Liver (tissue), 9 donors: ENCODE measurements around the gene USP49. TPM values are rescaled to one million over a fixed set of nuclear protein-coding genes. Genes with fewer than 3 reads are reported as not detected.

Experiments used
- DNase-seq: peaks from one replicate; pipeline ENCODE4 v3.0.0-alpha.2; 2017; ENCODE audit warnings: low spot score
- H3K27ac ChIP-seq, 2 donors: one replicate each; pipeline ENCODE4 v1.7.0; 2013; ENCODE audit warnings: inconsistent platforms in 2 of 2, low read length in 2 of 2, control low read depth in 1 of 2, low read depth in 1 of 2, mild to moderate bottlenecking in 1 of 2
- H3K27me3 ChIP-seq, 4 donors: one replicate each; pipeline versions ENCODE4 v1.6.1 to v1.7.0; 2013; ENCODE audit warnings: low read length in 3 of 4, inconsistent platforms in 1 of 4, mild to moderate bottlenecking in 1 of 4, moderate library complexity in 1 of 4; ENCODE audit not compliant: control insufficient read depth in 4 of 4, insufficient read depth in 4 of 4
- H3K36me3 ChIP-seq, 4 donors: one replicate each; pipeline versions ENCODE4 v1.6.1 to v1.7.0; 2013; ENCODE audit warnings: low read length in 3 of 4, mild to moderate bottlenecking in 3 of 4, low read depth in 1 of 4, moderate library complexity in 1 of 4; ENCODE audit not compliant: control insufficient read depth in 4 of 4, insufficient read depth in 3 of 4
- H3K4me1 ChIP-seq, 4 donors: one replicate each; pipeline versions ENCODE4 v1.6.1 to v1.7.0; 2013; ENCODE audit warnings: low read length in 3 of 4, mild to moderate bottlenecking in 3 of 4, moderate library complexity in 1 of 4; ENCODE audit not compliant: control insufficient read depth in 4 of 4, insufficient read depth in 4 of 4
- H3K4me3 ChIP-seq, 3 donors: one replicate each; pipeline versions ENCODE4 v1.6.1 to v1.7.0; 2013; ENCODE audit warnings: low read length in 3 of 3, control low read depth in 1 of 3, low read depth in 1 of 3, mild to moderate bottlenecking in 1 of 3
- H3K9ac ChIP-seq, 2 donors: one replicate each; pipeline ENCODE4 v1.7.0; 2013; ENCODE audit warnings: low read length in 2 of 2, mild to moderate bottlenecking in 2 of 2, moderate library complexity in 2 of 2, control low read depth in 1 of 2, low read depth in 1 of 2
- H3K9me3 ChIP-seq, 4 donors: one replicate each; pipeline versions ENCODE4 v1.6.1 to v1.7.0; 2013; ENCODE audit warnings: low read length in 3 of 4; ENCODE audit not compliant: control insufficient read depth in 4 of 4
- ATF3 ChIP-seq: IDR thresholded peaks from 2 replicates; pipeline ENCODE4 v1.6.1; 2016; ENCODE audit warnings: antibody characterized with exemption
- EGR1 ChIP-seq, 2 donors: IDR thresholded peaks; 2 replicates each; pipeline ENCODE4 v1.6.1; 2016 to 2018; ENCODE audit warnings: antibody characterized with exemption in 2 of 2, low read depth in 2 of 2
- FOXA1 ChIP-seq: IDR thresholded peaks from 2 replicates; pipeline ENCODE4 v1.6.1; 2016; ENCODE audit warnings: antibody characterized with exemption
- FOXA2 ChIP-seq: IDR thresholded peaks from 2 replicates; pipeline ENCODE4 v1.6.1; 2016; ENCODE audit warnings: antibody characterized with exemption
- GABPA ChIP-seq, 2 donors: IDR thresholded peaks in 1 of 2; conservative IDR thresholded peaks in 1 of 2; 2 replicates each; pipeline ENCODE4 v1.6.1; 2016; ENCODE audit warnings: antibody characterized with exemption in 2 of 2, mild to moderate bottlenecking in 1 of 2, moderate library complexity in 1 of 2
- HNF4A ChIP-seq, 2 donors: conservative IDR thresholded peaks; 2 replicates each; pipeline ENCODE4 v1.6.1; 2016; ENCODE audit warnings: antibody characterized with exemption in 2 of 2, mild to moderate bottlenecking in 2 of 2
- HNF4G ChIP-seq: IDR thresholded peaks from 2 replicates; pipeline ENCODE4 v1.6.1; 2016; ENCODE audit warnings: antibody characterized with exemption
- JUND ChIP-seq, 2 donors: IDR thresholded peaks; 2 replicates each; pipeline ENCODE4 v1.6.1; 2016; ENCODE audit warnings: antibody characterized with exemption in 2 of 2
- MAX ChIP-seq: IDR thresholded peaks from 2 replicates; pipeline ENCODE4 v1.6.1; 2016; ENCODE audit warnings: antibody characterized with exemption
- NR2F2 ChIP-seq: IDR thresholded peaks from 2 replicates; pipeline ENCODE4 v1.6.1; 2016; ENCODE audit warnings: antibody characterized with exemption
- RAD21 ChIP-seq, 2 donors: IDR thresholded peaks; 2 replicates each; pipeline ENCODE4 v1.6.1; 2016; ENCODE audit warnings: antibody characterized with exemption in 2 of 2, mild to moderate bottlenecking in 2 of 2
- REST ChIP-seq: IDR thresholded peaks from 2 replicates; pipeline ENCODE4 v1.6.1; 2016; ENCODE audit warnings: antibody characterized with exemption, mild to moderate bottlenecking
- RXRA ChIP-seq, 2 donors: IDR thresholded peaks; 2 replicates each; pipeline ENCODE4 v1.6.1; 2017 to 2018; ENCODE audit warnings: antibody characterized with exemption in 2 of 2, mild to moderate bottlenecking in 1 of 2
- TAF1 ChIP-seq: conservative IDR thresholded peaks from 2 replicates; pipeline ENCODE4 v1.6.1; 2016; ENCODE audit warnings: antibody characterized with exemption, mild to moderate bottlenecking
- ZBTB33 ChIP-seq: IDR thresholded peaks from 2 replicates; pipeline ENCODE4 v1.6.1; 2016; ENCODE audit warnings: antibody characterized with exemption
- WGBS: extraction: QIAGEN DNeasy Blood & Tissue Kit; methylation state at CpG from one replicate; pipeline ENCODE4 v1.1.7; 2013; 5-methylcytosine and 5-hydroxymethylcytosine counted together
- polyA plus RNA-seq, 2 donors: library from polyadenylated mRNA; stranded (reverse) in 1 of 2; unstranded in 1 of 2; fragments of 200-250 nt in 1 of 2; fragments of >200 nt in 1 of 2; fragmentation: Nextera tagmentation in 1 of 2; extraction: Ambion mirVana in 1 of 2; gene quantifications; one replicate each; pipeline versions ENCODE4 v1.2.1 to v1.2.3, GENCODE V29; 2013 to 2015
- total RNA-seq, 2 donors: library from RNA; depleted of rRNA; stranded (reverse); fragments of >200 nt; gene quantifications; one replicate each; pipeline ENCODE4 v1.2.3, GENCODE V29; 2014
- donor health status: healthy.
- donor health status: healthy.
- donor health status: healthy.
- donor health status: healthy.
- donor health status: healthy.

Gene USP49
- total and polyA plus RNA-seq, 4 donors = 0.33 to 3.4 (median 1.1) TPM

GRCh38 chr6:41932378-41932777, 37.2 kb upstream of the USP49 start:
- peaks cover 0 to 7% (median 6%) of the 10 kb centered on the region in 4 donors for H3K4me1 ChIP-seq
- no peaks in the 10 kb centered on the region for H3K9me3 ChIP-seq
- WGBS = 92% methylated on average over 15 of the region's 15 CpGs
- H3K36me3 ChIP-seq = peaks cover 18 to 77% (median 56%) of the 10 kb centered on the region in 4 donors
- TF ChIP-seq FOXA2 = no peak
- no peak for TF ChIP-seq ATF3
- no peak for TF ChIP-seq JUND (IDR thresholded peaks at IDR 0.05)
- no peak for TF ChIP-seq HNF4A (conservative IDR thresholded peaks at IDR 0.05)
- TF ChIP-seq FOXA1 = no peak
- no peak for TF ChIP-seq ZBTB33
- no peak overlapping the region for H3K27ac ChIP-seq
- no peaks in the 10 kb centered on the region for H3K27me3 ChIP-seq
- no peak for DNase-seq
- H3K9ac ChIP-seq = no peak overlapping the region
- no peak overlapping the region for H3K4me3 ChIP-seq

- Histone ChIP-seq H3K27ac (no peak overlapping the region), H3K4me1 (peaks cover 0 to 6% (median 5%) of the 10 kb centered on the region in 4 donors)
These were observed 36.6 kb upstream of the USP49 start for GRCh38 chr6:41931792-41932191.

More at GRCh38 chr6:41931792-41932191, 36.6 kb upstream of the USP49 start:
- Histone ChIP-seq H3K27me3 (no peaks in the 10 kb centered on the region), H3K9me3 (no peaks in the 10 kb centered on the region), H3K36me3 (peaks cover 18 to 80% (median 58%) of the 10 kb centered on the region in 4 donors), H3K4me3 (no peak overlapping the region), H3K9ac (no peak overlapping the region)
- 57% methylated on average over 2 of the region's 2 CpGs for WGBS
- DNase-seq = no peak
- TF ChIP-seq HNF4G (no peak), HNF4A (conservative IDR thresholded peaks at IDR 0.05) (no peak), NR2F2 (no peak), FOXA2 (no peak), TAF1 (no peak), GABPA (IDR thresholded peaks at IDR 0.05 in 1 of 2, conservative IDR thresholded peaks at IDR 0.05 in 1 of 2) (no peak), REST (no peak), ATF3 (no peak), EGR1 (IDR thresholded peaks at IDR 0.05; ENCODE audit: low read depth in 2 of 2) (no peak), JUND (IDR thresholded peaks at IDR 0.05) (no peak), RXRA (IDR thresholded peaks at IDR 0.05) (no peak), MAX (no peak), RAD21 (IDR thresholded peaks at IDR 0.05) (no peak)
